ENCODE data around the gene TMEM178B. TPM values are rescaled to one million over a fixed set of nuclear protein-coding genes. Genes with fewer than 3 reads are reported as not detected.

TMEM178B gene
- total and polyA plus RNA-seq, 9 of the 15 experiments (the other 6 are each of a cell fraction or from before 2014, with no cell fraction given) = under 0.01 to 0.03 (median 0.01) TPM; not detected in 5

DNA sequence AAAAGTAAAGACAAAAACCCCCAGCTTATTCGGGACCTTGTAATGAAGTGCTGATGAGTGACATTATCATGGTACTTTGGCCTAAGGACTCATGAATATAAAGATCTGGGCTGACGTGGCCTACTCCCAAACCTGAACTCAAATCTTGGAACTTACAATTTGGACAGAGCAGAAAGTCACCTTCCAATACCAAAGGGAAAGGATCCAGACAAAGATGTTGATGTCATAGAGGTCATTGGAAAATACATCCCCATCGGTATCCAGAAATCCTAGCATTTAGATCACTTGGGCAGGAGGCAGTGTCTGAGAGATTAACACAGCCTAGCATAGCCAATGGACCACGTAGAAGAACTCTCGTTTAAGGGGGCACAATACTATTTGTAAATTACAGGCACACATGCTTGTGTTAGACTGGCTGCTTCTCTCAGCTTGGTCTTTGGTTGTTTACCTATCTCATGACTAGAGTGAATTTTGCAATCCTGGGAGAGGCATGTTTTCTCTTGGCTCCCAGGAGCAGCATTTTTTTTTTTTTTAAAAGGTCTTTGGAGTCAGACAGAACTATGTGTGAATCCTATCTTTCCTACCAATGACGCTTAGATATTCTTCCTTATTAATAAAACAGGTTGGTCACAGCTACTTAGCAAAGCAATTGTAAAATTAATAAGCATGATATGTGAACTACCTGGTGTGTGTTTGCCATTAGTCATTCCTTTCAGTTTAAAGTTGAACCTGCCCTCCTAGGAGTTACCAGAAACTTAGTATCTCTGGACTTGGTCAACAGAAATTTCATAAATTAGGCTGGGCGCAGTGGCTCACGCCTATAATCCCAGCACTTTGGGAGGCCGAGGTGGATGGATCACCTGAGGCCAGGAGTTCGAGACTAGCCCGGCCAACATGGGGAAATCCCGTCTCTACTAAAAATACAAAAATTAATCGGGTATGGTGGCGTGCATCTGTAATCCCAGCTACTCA lies 31.4 kb upstream of the TMEM178B start (continued):
- TF ChIP-seq, protein P1, sequence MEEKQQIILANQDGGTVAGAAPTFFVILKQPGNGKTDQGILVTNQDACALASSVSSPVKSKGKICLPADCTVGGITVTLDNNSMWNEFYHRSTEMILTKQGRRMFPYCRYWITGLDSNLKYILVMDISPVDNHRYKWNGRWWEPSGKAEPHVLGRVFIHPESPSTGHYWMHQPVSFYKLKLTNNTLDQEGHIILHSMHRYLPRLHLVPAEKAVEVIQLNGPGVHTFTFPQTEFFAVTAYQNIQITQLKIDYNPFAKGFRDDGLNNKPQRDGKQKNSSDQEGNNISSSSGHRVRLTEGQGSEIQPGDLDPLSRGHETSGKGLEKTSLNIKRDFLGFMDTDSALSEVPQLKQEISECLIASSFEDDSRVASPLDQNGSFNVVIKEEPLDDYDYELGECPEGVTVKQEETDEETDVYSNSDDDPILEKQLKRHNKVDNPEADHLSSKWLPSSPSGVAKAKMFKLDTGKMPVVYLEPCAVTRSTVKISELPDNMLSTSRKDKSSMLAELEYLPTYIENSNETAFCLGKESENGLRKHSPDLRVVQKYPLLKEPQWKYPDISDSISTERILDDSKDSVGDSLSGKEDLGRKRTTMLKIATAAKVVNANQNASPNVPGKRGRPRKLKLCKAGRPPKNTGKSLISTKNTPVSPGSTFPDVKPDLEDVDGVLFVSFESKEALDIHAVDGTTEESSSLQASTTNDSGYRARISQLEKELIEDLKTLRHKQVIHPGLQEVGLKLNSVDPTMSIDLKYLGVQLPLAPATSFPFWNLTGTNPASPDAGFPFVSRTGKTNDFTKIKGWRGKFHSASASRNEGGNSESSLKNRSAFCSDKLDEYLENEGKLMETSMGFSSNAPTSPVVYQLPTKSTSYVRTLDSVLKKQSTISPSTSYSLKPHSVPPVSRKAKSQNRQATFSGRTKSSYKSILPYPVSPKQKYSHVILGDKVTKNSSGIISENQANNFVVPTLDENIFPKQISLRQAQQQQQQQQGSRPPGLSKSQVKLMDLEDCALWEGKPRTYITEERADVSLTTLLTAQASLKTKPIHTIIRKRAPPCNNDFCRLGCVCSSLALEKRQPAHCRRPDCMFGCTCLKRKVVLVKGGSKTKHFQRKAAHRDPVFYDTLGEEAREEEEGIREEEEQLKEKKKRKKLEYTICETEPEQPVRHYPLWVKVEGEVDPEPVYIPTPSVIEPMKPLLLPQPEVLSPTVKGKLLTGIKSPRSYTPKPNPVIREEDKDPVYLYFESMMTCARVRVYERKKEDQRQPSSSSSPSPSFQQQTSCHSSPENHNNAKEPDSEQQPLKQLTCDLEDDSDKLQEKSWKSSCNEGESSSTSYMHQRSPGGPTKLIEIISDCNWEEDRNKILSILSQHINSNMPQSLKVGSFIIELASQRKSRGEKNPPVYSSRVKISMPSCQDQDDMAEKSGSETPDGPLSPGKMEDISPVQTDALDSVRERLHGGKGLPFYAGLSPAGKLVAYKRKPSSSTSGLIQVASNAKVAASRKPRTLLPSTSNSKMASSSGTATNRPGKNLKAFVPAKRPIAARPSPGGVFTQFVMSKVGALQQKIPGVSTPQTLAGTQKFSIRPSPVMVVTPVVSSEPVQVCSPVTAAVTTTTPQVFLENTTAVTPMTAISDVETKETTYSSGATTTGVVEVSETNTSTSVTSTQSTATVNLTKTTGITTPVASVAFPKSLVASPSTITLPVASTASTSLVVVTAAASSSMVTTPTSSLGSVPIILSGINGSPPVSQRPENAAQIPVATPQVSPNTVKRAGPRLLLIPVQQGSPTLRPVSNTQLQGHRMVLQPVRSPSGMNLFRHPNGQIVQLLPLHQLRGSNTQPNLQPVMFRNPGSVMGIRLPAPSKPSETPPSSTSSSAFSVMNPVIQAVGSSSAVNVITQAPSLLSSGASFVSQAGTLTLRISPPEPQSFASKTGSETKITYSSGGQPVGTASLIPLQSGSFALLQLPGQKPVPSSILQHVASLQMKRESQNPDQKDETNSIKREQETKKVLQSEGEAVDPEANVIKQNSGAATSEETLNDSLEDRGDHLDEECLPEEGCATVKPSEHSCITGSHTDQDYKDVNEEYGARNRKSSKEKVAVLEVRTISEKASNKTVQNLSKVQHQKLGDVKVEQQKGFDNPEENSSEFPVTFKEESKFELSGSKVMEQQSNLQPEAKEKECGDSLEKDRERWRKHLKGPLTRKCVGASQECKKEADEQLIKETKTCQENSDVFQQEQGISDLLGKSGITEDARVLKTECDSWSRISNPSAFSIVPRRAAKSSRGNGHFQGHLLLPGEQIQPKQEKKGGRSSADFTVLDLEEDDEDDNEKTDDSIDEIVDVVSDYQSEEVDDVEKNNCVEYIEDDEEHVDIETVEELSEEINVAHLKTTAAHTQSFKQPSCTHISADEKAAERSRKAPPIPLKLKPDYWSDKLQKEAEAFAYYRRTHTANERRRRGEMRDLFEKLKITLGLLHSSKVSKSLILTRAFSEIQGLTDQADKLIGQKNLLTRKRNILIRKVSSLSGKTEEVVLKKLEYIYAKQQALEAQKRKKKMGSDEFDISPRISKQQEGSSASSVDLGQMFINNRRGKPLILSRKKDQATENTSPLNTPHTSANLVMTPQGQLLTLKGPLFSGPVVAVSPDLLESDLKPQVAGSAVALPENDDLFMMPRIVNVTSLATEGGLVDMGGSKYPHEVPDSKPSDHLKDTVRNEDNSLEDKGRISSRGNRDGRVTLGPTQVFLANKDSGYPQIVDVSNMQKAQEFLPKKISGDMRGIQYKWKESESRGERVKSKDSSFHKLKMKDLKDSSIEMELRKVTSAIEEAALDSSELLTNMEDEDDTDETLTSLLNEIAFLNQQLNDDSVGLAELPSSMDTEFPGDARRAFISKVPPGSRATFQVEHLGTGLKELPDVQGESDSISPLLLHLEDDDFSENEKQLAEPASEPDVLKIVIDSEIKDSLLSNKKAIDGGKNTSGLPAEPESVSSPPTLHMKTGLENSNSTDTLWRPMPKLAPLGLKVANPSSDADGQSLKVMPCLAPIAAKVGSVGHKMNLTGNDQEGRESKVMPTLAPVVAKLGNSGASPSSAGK (IDR thresholded peaks at IDR 0.05) = no peak
- TF ChIP-seq BACH1 (tag; IDR thresholded peaks at IDR 0.05) = no peak
- no peak for TF ChIP-seq ZNF354B (CRISPR knock-in tag; IDR thresholded peaks at IDR 0.05)
- TF ChIP-seq, protein P2, sequence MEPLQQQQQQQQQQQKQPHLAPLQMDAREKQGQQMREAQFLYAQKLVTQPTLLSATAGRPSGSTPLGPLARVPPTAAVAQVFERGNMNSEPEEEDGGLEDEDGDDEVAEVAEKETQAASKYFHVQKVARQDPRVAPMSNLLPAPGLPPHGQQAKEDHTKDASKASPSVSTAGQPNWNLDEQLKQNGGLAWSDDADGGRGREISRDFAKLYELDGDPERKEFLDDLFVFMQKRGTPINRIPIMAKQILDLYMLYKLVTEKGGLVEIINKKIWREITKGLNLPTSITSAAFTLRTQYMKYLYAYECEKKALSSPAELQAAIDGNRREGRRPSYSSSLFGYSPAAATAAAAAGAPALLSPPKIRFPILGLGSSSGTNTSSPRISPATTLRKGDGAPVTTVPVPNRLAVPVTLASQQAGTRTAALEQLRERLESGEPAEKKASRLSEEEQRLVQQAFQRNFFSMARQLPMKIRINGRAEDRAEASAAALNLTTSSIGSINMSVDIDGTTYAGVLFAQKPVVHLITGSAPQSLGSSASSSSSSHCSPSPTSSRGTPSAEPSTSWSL (CRISPR knock-in tag; IDR thresholded peaks at IDR 0.05; ENCODE audit: borderline replicate concordance) = no peak
- no peak for TF ChIP-seq ZNF282 (CRISPR knock-in tag; IDR thresholded peaks at IDR 0.05)
- TF ChIP-seq, protein P3, sequence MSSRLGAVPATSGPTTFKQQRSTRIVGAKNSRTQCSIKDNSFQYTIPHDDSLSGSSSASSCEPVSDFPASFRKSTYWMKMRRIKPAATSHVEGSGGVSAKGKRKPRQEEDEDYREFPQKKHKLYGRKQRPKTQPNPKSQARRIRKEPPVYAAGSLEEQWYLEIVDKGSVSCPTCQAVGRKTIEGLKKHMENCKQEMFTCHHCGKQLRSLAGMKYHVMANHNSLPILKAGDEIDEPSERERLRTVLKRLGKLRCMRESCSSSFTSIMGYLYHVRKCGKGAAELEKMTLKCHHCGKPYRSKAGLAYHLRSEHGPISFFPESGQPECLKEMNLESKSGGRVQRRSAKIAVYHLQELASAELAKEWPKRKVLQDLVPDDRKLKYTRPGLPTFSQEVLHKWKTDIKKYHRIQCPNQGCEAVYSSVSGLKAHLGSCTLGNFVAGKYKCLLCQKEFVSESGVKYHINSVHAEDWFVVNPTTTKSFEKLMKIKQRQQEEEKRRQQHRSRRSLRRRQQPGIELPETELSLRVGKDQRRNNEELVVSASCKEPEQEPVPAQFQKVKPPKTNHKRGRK (tag; IDR thresholded peaks at IDR 0.05) = no peak
- no peak for TF ChIP-seq TAF15 (IDR thresholded peaks at IDR 0.05; ENCODE audit: low read depth, low read length)
- no peak for TF ChIP-seq PHB (CRISPR knock-in tag; IDR thresholded peaks at IDR 0.05)
